ENCODE measurements around the gene HMGXB3.

- TF ChIP-seq, protein P1, sequence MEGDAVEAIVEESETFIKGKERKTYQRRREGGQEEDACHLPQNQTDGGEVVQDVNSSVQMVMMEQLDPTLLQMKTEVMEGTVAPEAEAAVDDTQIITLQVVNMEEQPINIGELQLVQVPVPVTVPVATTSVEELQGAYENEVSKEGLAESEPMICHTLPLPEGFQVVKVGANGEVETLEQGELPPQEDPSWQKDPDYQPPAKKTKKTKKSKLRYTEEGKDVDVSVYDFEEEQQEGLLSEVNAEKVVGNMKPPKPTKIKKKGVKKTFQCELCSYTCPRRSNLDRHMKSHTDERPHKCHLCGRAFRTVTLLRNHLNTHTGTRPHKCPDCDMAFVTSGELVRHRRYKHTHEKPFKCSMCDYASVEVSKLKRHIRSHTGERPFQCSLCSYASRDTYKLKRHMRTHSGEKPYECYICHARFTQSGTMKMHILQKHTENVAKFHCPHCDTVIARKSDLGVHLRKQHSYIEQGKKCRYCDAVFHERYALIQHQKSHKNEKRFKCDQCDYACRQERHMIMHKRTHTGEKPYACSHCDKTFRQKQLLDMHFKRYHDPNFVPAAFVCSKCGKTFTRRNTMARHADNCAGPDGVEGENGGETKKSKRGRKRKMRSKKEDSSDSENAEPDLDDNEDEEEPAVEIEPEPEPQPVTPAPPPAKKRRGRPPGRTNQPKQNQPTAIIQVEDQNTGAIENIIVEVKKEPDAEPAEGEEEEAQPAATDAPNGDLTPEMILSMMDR (IDR thresholded peaks at IDR 0.05; ENCODE audit: insufficient read depth, low read length, poor library complexity, severe bottlenecking), result no peak
- TF ChIP-seq EZH2phosphoT487 (conservative IDR thresholded peaks at IDR 0.05; ENCODE audit: low read length), result no peak
Observed at GRCh38 chr5:150015415-150015814, 14.9 kb downstream of the HMGXB3 start.
